Measurements from ENCODE around the gene LRRK2.
"Not testable (repeated sequence)": the region's sequence is repeated elsewhere in the genome, so short reads cannot be mapped to it uniquely, and the experiment has no call there.

Gene LRRK2

DNA sequence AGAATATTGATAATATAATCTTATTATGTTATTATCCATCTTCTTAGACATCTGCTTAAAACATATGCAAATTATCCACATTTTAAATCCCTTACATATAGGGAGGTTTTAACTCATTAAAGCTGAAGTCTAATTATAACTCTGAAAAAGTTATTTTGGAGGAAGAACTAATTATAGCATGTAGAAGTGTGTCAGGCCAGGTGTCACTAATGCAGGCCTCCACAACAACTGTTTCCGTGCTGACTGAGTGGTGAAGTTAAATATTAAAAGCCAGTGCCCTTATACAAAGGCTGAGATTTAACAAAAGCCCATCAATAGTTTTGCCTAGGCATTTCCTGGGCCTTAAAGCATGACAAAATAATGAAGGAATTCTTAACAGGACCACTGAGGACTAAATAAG lies 157.4 kb downstream of the LRRK2 start:
- TF ChIP-seq, protein P1, sequence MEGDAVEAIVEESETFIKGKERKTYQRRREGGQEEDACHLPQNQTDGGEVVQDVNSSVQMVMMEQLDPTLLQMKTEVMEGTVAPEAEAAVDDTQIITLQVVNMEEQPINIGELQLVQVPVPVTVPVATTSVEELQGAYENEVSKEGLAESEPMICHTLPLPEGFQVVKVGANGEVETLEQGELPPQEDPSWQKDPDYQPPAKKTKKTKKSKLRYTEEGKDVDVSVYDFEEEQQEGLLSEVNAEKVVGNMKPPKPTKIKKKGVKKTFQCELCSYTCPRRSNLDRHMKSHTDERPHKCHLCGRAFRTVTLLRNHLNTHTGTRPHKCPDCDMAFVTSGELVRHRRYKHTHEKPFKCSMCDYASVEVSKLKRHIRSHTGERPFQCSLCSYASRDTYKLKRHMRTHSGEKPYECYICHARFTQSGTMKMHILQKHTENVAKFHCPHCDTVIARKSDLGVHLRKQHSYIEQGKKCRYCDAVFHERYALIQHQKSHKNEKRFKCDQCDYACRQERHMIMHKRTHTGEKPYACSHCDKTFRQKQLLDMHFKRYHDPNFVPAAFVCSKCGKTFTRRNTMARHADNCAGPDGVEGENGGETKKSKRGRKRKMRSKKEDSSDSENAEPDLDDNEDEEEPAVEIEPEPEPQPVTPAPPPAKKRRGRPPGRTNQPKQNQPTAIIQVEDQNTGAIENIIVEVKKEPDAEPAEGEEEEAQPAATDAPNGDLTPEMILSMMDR (IDR thresholded peaks at IDR 0.05) = no peak
- no peak for DNase-seq (ENCODE audit: low spot score)
- H3K4me3 ChIP-seq = no peak overlapping the region

DNA sequence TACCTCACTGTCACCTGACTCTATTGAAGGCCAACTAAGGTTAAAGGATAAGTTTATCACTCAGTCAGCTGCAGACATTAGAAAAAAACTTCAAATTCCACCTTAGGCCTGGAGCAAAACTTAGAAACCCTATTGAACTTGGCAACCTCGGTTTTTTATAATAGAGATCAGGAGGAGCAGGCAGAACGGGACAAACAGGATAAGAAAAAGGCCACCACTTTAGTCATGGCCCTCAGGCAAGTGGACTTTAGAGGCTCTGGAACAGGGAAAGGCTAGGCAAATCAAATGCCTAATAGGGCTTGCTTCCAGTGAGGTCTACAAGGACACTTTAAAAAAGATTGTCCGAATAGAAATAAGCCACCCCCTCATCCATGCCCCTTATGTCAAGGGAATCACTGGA lies 162.5 kb downstream of the LRRK2 start:
- DNase-seq (ENCODE audit: low spot score); H3K4me3 ChIP-seq; H3K27ac ChIP-seq: not testable (repeated sequence)

More for the DNA sequence above, 157.4 kb downstream of the LRRK2 start:
- no peak overlapping the region for H3K27ac ChIP-seq

DNA sequence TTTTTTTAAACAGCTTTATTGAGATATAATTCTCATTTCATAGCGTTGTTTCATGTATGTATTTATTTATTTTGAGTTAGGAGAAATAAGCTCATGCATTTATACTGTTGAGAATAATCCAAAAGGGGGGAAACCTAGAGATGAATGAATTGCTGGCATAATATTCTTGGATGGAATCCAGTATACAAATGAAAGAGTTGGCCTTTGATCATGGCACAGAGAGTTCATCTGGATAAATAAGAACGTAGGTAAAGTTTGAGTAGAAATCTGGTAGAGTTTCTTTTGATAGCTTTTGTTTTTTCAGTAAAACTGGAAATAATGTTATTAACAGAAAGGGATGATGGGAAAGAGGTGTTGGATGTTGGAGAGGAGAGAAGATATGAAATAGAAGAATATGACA lies 166.2 kb downstream of the LRRK2 start:
- H3K27ac ChIP-seq = no peak overlapping the region
- TF ChIP-seq, protein P1 (IDR thresholded peaks at IDR 0.05) = no peak
- DNase-seq (ENCODE audit: low spot score) = no peak
- no peak overlapping the region for H3K4me3 ChIP-seq

DNA sequence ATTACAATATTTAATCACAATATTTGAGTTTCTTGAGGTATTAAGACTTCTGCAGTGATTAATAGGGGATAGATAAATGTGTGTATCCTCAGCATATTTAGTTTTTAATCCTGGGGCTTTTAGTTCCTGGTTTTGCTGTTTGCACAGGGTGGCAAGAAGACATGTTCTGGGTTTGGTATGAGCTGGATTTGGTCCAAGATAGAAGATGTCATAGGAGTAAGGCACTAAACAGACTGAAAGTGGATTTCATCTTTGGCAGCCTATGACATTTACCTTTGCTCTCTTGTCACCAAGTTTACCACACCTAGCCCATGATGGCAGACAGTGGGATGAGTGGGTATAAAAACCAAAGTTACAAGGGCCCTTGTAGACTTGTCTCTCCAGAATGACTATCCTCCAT lies 168.2 kb downstream of the LRRK2 start:
- TF ChIP-seq, protein P1 (IDR thresholded peaks at IDR 0.05) = no peak
- no peak for DNase-seq (ENCODE audit: low spot score)
- Histone ChIP-seq H3K27ac (no peak overlapping the region), H3K4me3 (no peak overlapping the region)

DNA sequence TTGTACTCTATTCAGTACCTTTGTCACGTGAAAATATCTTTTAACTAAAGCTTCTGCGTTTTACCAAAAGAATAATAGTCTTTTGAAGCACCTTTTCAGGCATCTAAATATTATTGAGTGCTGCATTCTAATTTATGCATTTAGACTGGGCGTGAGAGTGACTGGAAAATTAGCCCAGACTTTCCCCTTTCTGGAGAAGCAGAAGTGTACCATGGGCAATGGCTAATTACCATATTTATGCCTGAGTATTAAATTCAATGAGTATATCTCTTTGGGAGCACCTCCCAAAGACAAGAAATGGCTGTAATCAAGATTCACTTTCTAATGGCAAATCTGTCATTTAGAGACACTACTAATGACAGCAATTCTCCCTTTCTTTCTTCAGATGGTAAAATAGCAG lies 174.9 kb downstream of the LRRK2 start:
- Histone ChIP-seq H3K27ac (no peak overlapping the region), H3K4me3 (no peak overlapping the region)
- TF ChIP-seq, protein P1 (IDR thresholded peaks at IDR 0.05) = no peak
- no peak for DNase-seq (ENCODE audit: low spot score)

DNA sequence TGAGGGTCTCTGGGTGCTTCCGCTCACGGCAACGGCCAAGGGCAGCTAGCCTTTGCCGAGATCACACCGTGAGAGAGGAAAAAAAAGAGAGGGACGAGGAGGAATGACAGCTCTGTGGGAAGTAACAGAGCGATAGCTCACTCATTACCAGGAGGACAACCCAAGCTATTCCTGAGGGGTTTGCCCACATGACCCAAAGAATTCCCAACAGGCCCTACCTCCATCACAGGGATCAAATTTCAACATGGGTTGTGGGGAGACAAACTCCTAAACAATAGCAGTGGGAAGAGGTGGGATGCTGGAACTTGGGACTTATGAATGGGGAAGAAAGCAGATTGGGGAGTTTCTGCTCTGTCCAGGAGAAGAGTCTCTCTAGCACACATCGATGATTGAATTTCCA lies 180.6 kb downstream of the LRRK2 start:
- DNase-seq (ENCODE audit: low spot score) = no peak
- TF ChIP-seq, protein P1 (IDR thresholded peaks at IDR 0.05) = no peak
- H3K27ac ChIP-seq = no peak overlapping the region
- H3K4me3 ChIP-seq = no peak overlapping the region

Measured in coronary artery (tissue), 2 donors.